ENCODE measurements around the gene PPARG. TPM values are rescaled to one million over a fixed set of nuclear protein-coding genes. Genes with fewer than 3 reads are reported as not detected.

The PPARG gene
- total RNA-seq, 6 donors from 2014 or later, result 39.8 to 93.9 (median 52.7) TPM

GRCh38 chr3:12327021-12327420 lies 38.2 kb downstream of the PPARG start:
- H3K4me1 ChIP-seq, result no peaks in the 10 kb centered on the region
- WGBS, 2 donors, result 80 to 93% methylated on average over 5 of the region's 5 CpGs
- no peak for DNase-seq
- H3K9me3 ChIP-seq, result no peaks in the 10 kb centered on the region
- no peaks in the 10 kb centered on the region for H3K27me3 ChIP-seq
- no peaks in the 10 kb centered on the region for H3K36me3 ChIP-seq
- no peak overlapping the region for H3K4me3 ChIP-seq
- ATAC-seq (ENCODE audit: low FRiP score in 2 of 2), result no peak
- TF ChIP-seq, protein P1, sequence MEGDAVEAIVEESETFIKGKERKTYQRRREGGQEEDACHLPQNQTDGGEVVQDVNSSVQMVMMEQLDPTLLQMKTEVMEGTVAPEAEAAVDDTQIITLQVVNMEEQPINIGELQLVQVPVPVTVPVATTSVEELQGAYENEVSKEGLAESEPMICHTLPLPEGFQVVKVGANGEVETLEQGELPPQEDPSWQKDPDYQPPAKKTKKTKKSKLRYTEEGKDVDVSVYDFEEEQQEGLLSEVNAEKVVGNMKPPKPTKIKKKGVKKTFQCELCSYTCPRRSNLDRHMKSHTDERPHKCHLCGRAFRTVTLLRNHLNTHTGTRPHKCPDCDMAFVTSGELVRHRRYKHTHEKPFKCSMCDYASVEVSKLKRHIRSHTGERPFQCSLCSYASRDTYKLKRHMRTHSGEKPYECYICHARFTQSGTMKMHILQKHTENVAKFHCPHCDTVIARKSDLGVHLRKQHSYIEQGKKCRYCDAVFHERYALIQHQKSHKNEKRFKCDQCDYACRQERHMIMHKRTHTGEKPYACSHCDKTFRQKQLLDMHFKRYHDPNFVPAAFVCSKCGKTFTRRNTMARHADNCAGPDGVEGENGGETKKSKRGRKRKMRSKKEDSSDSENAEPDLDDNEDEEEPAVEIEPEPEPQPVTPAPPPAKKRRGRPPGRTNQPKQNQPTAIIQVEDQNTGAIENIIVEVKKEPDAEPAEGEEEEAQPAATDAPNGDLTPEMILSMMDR (IDR thresholded peaks at IDR 0.05), result no peak
- TF ChIP-seq POLR2AphosphoS5 (IDR thresholded peaks at IDR 0.05) (no peak), EP300 (IDR thresholded peaks at IDR 0.05) (no peak), POLR2A (IDR thresholded peaks at IDR 0.05) (no peak)
- no peak overlapping the region for H3K27ac ChIP-seq

- peak in 1 of 2 donors; percentile 38 for ATAC-seq (ENCODE audit: low FRiP score in 2 of 2)
- no peaks in the 10 kb centered on the region for H3K36me3 ChIP-seq
- no peaks in the 10 kb centered on the region for H3K9me3 ChIP-seq
- no peak overlapping the region for H3K4me3 ChIP-seq
- WGBS, 2 donors, result 78 to 83% methylated on average over 8 of the region's 8 CpGs
- no peak for DNase-seq
- no peaks in the 10 kb centered on the region for H3K27me3 ChIP-seq
- no peaks in the 10 kb centered on the region for H3K4me1 ChIP-seq
- no peak overlapping the region for H3K27ac ChIP-seq
- TF ChIP-seq EP300 (IDR thresholded peaks at IDR 0.05) (no peak), POLR2AphosphoS5 (IDR thresholded peaks at IDR 0.05) (no peak), POLR2A (IDR thresholded peaks at IDR 0.05) (no peak)
- TF ChIP-seq, protein P1 (IDR thresholded peaks at IDR 0.05), result no peak
Observed at GRCh38 chr3:12328132-12328836, 39.4 kb downstream of the PPARG start.

DNA sequence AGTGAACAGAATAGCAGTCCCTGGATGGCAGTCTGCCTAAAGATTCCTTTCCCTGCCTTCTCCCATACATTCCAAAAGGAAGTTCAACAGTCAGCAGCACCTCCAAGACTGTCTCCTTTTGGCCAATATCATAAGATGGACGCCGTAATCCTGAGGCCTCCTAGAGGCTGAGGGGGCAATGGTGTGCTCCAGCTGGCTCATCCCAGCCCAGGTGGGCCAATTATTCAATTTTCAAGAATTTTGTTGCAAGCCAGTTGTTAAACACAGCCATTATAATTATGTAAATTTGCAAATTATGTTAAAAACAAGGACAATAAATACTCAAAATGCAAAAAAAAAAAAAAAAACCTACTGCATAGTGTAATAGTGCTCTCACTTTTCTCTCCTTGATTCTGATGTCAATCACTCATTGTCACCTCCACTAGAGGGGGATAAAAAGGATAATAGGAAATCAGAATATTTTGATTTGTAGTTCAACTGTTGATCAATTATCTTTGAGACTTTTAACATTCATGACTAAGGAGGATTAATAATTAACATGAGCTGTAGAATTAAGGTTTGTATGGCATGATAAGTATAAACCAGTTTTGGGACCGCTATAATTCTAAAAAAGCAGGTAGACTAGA lies 40.1 kb downstream of the PPARG start:
- Histone ChIP-seq H3K9me3 (no peaks in the 10 kb centered on the region), H3K36me3 (no peaks in the 10 kb centered on the region), H3K4me3 (no peak overlapping the region), H3K4me1 (no peaks in the 10 kb centered on the region), H3K27ac (no peak overlapping the region), H3K27me3 (no peaks in the 10 kb centered on the region)
- ATAC-seq (ENCODE audit: low FRiP score in 2 of 2), result no peak
- DNase-seq, result no peak
- TF ChIP-seq EP300 (IDR thresholded peaks at IDR 0.05), result no peak
- no peak for TF ChIP-seq POLR2AphosphoS5 (IDR thresholded peaks at IDR 0.05)
- TF ChIP-seq, protein P1 (IDR thresholded peaks at IDR 0.05), result no peak
- TF ChIP-seq POLR2A (IDR thresholded peaks at IDR 0.05), result no peak
- 85 to 87% methylated on average over 3 of the region's 3 CpGs for WGBS, 2 donors

DNA sequence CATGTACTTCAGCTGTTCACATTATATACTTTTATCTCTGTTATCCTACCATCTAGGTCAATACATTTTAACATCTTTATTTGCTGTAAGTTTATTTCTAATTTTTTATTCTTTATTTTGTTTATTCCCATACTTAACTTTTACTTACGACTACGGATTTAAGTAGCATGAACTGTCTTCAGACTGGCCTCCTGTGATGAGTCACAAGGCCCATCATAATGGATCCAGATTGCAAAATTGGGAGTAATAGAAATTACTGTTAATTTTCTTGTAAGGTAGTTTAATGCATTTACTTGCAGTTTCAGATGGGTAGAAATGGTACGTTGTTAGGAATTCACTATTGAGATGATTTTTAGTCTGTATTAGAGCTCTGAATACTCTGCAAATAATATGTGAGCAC lies 45.9 kb downstream of the PPARG start:
- 86 to 92% methylated on average over 3 of the region's 3 CpGs for WGBS, 2 donors
- H3K36me3 ChIP-seq, result no peaks in the 10 kb centered on the region

DNA sequence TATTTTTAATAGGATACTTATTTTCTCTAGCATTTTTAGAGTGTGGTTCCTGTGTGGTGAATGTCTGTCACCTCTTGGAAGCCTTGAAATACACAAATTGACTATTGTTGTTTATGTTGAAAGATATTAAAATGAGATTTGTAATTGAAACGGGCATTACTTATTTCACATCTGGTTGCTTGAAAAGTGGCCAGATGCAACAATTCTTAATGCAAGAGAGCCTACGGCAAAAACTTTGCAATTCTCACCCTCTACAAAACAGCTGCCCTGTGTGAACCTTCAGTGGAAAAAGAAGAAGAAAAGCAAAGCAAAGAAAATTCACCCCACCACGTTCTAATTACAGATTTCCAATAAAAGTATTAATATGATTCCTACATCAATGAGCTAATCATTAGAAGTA lies 46.6 kb downstream of the PPARG start:
- Histone ChIP-seq H3K9me3 (no peaks in the 10 kb centered on the region), H3K4me3 (no peak overlapping the region), H3K4me1 (no peaks in the 10 kb centered on the region), H3K36me3 (no peaks in the 10 kb centered on the region), H3K27ac (no peak overlapping the region), H3K27me3 (no peaks in the 10 kb centered on the region)
- TF ChIP-seq EP300 (IDR thresholded peaks at IDR 0.05), result no peak
- TF ChIP-seq POLR2AphosphoS5 (IDR thresholded peaks at IDR 0.05), result no peak
- TF ChIP-seq, protein P1 (IDR thresholded peaks at IDR 0.05), result no peak
- no peak for TF ChIP-seq POLR2A (IDR thresholded peaks at IDR 0.05)
- no peak for DNase-seq
- ATAC-seq (ENCODE audit: low FRiP score in 2 of 2), result no peak
- WGBS, 2 donors, result 67 to 89% methylated on average over 3 of the region's 3 CpGs

More for the DNA sequence above, 45.9 kb downstream of the PPARG start:
- ATAC-seq (ENCODE audit: low FRiP score in 2 of 2) (no peak), DNase-seq (no peak)
- Histone ChIP-seq H3K4me1 (no peaks in the 10 kb centered on the region), H3K27ac (no peak overlapping the region), H3K9me3 (no peaks in the 10 kb centered on the region), H3K4me3 (no peak overlapping the region), H3K27me3 (no peaks in the 10 kb centered on the region)
- no peak for TF ChIP-seq POLR2A (IDR thresholded peaks at IDR 0.05)

Measured in upper lobe of left lung (tissue), 6 donors.